Suppressor macrophage treated with lipopolysaccharide for 1 hour (primary cell): ENCODE results near the gene STRN3.
"Not testable (repeated sequence)": the region's sequence is repeated elsewhere in the genome, so short reads cannot be mapped to it uniquely, and the experiment has no call there.

ENCODE experiments used
- DNase-seq, 3 donors: peaks; one replicate each; pipeline ENCODE4 v3.0.0-alpha.2; 2020 to 2022

STRN3 gene

DNA sequence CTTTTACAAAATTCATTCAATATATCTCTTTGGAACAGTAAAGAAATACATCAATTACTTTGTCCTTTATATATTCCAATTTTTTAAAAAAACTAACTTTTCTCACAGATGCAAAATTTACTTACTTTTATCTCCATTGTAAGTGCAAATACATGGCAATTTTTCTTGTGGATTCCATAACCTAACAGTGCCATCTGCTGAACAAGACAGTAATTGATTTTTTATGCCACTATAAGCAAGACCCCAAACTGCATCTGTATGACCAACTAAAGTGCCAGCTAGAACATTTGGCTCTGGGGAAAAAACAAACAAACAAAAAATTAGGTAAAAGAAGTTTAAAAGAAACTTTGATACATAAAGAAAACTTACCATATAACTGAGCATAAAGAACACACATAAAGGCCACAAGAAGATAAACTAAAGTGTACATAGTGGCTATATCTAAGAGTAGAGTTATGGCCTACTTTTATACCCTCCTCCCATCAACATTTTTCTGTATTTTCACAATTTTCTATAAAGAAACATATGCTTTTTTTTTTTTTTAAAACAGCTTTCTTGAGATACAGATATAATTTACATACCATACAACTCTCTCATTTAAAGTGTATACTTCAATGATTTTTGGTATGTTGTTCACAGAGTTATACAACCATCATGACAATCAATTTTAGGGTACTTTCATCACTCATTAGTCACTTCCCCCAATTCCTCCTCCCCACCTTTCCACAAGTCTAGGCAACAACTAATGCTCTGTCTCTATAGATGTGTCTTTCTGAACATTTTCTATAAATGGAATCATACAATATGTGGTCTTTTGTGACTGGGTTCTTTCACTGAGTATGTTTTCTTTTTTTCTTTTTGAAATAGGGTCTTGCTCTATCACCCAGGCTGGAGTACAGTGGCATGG, 119.2 kb downstream of the STRN3 start:
- DNase-seq: peak in 2 of 3 donors; percentile 10 to 31

- DNase-seq: no peak
These were observed 122.7 kb downstream of the STRN3 start for GRCh38 chr14:30903285-30904124.

GRCh38 chr14:30897121-30897520, 129.1 kb downstream of the STRN3 start:
- not testable (repeated sequence) for DNase-seq

DNA sequence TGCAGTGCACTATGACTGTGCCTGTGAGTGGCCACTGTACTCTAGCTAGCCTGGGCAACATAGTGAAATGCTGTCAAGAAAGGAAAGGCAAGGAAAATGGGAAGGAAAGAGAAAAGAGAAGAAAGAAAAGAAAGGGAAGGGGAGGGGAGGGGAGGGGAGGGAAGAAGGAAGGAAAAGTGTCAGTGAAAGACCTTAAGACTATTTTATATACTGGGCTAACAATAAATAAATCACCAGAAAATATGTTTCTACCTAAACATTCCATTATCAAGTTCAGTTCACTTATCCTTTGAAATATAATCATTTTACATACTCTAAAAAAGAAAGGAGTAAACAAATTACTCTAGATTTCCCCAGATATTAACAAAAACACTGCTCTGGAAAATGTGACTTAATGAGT, 129.7 kb downstream of the STRN3 start:
- DNase-seq: no peak

DNA sequence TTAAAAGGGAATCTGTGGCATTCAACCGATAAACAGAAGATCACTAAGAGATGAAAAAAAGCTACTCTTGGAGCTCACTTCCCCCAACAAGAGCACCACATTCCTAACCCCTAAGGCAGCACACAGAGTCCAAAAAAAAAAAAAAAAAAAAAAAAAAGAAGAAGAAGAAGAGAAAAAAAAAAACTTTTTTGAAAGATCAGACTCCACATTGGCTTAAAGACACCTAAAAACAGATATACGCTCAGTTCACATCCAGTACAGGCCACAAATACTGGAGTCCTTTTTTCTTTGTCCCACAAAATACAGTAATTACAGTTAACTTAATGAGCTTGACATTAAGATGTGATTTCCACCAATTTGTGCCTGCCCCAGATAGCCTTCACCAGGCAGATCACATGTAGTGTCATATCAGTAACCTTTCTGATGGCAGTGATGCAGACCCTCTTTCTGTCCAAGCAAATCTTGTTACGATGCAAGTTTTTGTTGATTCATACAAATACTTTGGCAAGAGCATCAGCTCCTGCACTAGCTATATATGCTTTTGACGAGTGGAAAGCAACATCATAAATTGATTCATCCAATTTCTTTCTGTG, 131.2 kb downstream of the STRN3 start:
- no peak for DNase-seq

- DNase-seq: no peak
These were observed 132.4 kb downstream of the STRN3 start for GRCh38 chr14:30893819-30894218.

DNA sequence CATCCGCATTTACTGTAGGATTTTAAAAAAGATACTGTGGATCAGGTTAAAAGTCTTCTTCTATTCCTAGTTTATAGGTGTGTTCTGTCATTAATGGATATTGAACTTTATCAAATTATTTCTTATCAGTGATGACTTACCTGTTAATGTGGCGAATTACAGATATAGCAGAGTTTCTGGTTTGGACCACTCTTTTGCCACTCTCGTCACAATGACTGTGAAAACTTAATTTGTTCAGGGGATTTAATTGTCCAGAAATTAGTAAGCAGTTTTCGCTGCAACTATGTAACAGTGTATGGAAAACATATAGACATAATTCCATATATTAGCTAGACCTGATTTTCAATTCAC, 137.0 kb downstream of the STRN3 start:
- no peak for DNase-seq

DNA sequence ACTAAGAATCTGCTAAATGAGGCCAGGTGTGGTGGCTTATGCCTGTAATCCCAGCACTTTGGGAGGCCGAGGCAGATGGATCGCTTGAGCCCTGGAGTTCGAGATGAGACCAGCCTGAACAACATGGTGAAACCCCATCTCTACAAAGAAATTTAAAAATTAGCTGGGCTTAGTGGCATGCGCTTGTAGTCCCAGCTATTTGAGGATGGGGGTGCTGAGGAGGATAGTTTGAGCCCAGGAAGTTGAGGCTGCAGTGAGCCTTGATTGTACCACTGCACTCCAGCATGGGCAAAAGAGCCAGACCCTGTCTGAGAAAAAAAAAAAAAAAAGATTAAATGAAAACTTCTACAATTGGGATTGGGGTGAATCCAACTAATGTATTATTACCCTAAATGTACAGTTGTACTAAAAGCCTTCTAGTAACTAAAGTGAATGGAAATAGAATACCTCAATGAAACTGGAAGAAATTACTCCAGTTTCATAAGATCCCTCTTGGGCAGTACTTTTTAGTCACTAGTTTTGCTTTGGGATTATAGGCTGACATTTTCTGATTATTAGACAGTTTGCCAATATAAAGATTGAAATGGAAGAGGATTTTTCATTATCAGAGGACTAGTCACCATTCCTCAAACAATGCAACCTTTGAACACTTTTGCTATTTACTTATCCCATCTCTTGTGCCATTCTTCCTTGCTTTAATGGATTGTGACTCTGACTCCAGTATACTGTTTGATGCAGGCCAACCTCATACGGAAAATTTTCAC, 137.5 kb downstream of the STRN3 start:
- DNase-seq: no peak

- DNase-seq: no peak
These were observed 140.1 kb downstream of the STRN3 start for GRCh38 chr14:30885840-30886740.

DNA sequence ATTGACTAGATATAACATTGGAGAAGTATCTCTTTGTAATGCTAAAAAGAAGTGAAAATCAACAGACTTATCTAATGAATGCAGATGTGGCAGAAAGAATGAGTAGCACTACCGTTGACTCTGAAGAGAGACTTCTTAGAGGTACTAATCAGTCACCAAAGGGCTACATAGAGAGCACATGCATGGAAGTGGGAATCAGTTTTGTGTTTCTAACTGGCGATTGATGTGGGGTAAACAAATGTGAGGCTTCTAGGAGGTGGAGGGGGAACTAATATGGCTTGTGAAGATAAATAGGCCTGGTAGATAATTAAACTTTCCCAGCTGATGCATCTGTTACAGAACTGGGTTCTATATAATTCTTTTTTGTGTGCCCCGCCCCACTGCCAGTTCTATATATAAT, 141.3 kb downstream of the STRN3 start:
- no peak for DNase-seq

- DNase-seq: no peak
These were observed 142.5 kb downstream of the STRN3 start for GRCh38 chr14:30883508-30884294.

GRCh38 chr14:30882431-30882830, 143.7 kb downstream of the STRN3 start:
- DNase-seq: peak in 2 of 3 donors; percentile 40 to 49

DNA sequence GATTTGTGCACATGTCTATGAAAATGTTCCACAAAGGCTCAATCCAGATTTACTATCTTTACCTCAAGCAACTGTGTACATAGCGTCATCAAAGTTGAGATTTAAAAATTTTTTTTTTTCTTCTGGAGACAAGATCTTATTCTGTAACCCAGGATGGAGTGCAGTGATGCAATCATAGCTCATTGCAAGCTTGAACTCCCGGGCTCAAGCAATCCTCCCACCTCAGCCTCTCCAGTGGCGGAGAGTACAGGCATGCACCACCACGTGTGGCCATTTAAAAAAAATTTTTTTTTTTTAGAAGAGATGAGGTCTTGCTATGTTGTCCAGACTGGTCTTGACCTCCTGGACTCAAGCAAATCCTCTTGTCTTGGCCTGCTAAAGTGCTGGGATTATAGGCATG, 149.5 kb downstream of the STRN3 start:
- DNase-seq: no peak

DNA sequence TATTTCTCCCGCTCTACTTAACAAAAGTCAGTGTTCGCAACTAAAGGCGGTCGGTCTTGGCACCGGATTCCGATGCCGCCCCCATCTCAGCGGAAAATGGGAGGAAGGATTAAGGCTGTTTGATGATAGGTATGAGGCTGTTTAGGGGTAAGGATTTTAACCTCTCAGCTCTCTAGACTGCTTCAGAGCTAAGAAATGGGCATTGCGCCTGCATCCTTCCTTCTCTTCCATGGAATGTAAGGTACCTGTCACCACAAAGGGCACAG, 150.5 kb downstream of the STRN3 start:
- no peak for DNase-seq

DNA sequence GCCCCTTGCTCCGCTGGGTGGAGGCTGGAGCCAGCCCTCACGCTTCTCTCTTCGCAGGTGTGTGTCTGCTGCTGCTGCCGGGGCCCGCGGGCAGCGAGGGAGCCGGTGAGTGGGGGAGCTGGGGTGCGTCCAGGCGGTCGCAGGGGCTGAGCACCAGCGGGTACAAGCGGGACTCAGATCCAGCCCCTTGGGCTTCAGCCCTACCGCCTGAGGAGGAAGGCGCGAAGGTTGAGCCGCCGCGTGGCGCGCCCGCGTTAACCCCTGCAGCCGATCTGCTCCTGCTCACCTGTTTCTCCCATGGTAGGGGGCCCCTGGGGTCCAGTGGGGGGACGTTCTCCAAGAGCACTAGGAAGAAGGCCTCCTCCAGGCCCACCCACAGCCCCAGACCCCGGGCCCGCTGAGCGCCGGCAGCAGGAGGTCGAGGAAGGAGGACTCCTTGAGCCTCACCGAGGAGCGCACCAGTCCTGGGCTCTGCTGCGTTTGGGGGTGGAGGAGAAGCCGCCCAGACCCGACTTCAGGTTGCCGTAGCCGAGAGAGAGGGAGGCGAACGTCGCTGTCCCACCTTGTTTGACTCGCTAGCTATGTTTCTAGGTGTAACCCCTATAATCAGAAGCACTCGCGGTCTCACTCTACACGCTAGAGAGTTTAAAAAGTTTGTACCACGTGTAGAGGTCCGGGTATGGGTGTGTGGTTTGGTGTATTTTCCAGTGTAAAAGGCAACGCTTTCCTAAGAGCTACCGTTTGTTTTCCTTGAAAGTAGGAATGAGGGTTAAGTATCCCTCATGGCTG, 151.0 kb downstream of the STRN3 start:
- peak in 1 of 3 donors; percentile 11 for DNase-seq

- peak; percentile 52 to 80 (median 61) for DNase-seq
These were observed 151.8 kb downstream of the STRN3 start, which contains the start of gene COCH for GRCh38 chr14:30874120-30874998. Gene COCH, plus strand, starts transcription at chr14:30874559. Its CDS starts 380 bp downstream, at chr14:30874939.

DNA sequence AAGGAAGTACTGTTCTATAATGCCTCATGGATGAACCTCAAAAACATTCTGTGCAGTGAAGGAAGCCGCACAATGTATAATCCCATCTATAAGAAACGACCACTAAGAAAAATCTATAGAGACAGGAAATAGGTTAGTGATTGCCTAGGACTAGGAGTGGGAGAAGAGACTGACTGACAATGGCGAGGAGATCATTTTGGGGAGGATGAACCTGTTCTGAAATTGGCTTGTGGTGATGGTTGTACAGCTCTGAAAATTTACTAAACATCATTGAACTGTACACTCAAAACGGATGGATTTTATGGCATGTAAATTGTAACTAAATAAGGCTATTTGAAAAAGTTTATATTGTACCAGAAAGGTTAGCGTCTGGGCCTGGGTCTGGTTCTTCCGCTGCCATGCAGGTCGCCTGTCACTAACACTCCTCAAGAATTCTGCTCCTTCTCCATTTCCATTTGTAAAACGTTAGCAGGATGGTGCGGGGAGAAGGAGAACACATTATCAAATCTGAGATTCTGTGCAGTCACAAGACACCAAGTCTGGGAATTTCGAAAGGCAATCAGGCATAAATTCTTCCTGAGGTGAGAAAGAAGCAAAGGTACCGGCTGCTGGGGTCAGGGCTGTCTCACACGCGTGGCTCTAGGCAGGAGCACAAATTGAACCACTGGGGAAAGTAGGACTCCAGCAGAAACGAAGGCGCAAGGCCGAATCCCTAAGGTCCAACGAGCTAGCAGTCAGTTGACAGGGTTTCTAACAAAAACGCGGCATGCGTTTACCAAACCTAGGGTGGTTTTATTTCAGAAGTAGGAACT, 152.7 kb downstream of the STRN3 start:
- DNase-seq: no peak

- DNase-seq: no peak
These were observed 153.6 kb downstream of the STRN3 start for GRCh38 chr14:30872602-30873001.
